GM21717 (cell line): ENCODE measurements around the gene LMX1B.

ENCODE experiments used
- ATAC-seq: cut with Tn5 transposase; IDR thresholded peaks from one replicate; pipeline ENCODE4 v1.9.1; 2021; ENCODE audit warnings: mild to moderate bottlenecking, moderate library complexity; ENCODE audit not compliant: unreplicated experiment

The LMX1B gene

DNA sequence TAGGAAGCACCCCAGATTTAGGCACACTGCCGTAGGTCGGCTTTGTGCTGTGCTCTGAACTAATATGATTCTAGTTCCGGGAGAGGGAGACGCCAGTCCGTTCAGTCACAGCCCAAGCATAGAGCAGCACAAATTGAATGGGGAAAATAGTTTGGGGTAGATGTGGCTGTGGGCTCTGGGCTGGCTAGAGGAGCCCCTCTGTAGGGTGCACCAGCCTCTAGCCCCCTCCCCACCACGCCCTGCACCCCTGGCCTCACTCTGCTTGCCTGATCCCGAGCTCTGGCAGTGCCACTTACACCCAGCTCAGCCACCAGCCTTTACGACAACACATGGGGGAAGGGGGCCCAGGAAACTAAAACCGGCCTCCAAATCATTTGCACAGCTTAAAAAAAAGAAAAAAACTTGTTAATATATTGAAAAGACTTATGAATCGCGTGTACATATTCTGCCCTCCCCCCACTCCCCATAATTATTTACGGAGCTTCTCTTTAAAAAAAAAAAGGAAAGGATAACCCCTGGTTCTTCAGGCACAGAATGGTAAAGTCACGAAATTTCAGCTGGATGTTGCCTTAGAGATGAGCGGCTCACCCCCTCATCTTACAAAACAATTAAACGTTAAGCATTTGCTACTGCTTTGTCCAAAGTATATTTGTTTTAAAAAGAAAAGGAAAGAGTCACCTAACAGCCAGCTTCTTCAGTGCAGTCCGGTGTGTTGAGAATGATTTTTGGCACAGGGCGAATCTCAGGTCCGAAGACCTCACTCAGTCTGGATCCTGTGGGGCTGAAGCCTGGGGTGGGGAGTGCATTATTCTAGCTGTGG lies 3.5 kb downstream of the LMX1B start:
- no peak for ATAC-seq

DNA sequence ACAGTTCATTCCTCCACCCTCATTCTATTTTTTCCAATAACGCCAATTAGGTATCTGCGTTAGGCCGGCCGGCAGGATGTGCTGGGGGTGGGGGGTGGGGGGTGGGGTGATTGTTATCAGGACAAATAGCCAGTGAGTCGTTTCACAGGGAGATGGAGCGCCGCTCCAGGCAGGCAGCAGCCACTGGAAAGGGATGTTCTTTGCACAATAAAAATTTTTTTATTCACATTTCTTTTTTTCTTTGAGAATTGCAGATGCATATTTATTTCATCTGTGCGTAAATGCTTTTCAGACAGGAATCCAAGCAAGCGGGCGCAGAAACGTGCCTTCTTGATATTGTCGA lies 4.1 kb downstream of the LMX1B start:
- ATAC-seq, result no peak

GRCh38 chr9:126618190-126618584 lies 4.5 kb downstream of the LMX1B start:
- ATAC-seq, result no peak

GRCh38 chr9:126618585-126619360 lies 5.0 kb downstream of the LMX1B start:
- ATAC-seq, result no peak

DNA sequence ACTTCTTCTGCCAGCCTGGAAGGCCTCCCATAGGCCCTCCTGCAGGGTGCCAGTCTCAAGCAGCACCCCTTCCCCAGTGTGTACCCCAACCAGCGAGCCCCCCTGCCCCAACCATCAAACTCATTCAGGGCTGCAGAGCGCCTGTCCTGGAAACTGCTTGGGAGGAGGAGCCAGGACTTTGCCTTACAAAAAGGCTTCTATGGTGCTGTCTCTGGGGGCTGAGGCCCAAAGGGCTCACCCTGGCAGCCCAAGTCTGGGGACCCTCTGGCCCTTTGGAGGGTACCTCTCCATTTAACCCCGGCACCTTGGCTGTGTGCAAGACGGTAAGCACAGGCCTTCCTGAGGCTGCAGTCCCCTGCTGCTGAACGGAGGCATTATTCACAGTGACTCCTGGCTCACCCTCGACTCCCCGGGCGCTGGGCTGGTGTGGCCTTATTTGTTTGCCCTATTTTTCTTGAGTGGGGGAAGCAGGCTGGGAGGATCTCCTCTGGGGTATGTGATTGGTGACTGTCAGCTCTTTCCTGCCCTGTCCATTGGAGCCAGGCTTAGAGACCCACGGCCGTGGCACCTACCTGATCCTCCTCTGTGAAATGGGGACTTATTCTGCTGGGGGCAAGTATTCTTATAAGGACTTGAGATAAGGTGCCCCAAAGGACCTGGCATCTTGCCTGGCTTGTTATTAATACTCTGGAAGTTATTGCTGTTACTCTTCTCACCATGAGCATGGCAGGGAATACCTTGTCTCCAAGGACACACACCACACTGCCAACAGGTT lies 5.8 kb downstream of the LMX1B start:
- ATAC-seq, result no peak

GRCh38 chr9:126620478-126620877 lies 6.8 kb downstream of the LMX1B start:
- no peak for ATAC-seq

GRCh38 chr9:126621061-126621918 lies 7.6 kb downstream of the LMX1B start:
- ATAC-seq, result no peak

GRCh38 chr9:126621919-126622735 lies 8.4 kb downstream of the LMX1B start:
- ATAC-seq, result no peak

DNA sequence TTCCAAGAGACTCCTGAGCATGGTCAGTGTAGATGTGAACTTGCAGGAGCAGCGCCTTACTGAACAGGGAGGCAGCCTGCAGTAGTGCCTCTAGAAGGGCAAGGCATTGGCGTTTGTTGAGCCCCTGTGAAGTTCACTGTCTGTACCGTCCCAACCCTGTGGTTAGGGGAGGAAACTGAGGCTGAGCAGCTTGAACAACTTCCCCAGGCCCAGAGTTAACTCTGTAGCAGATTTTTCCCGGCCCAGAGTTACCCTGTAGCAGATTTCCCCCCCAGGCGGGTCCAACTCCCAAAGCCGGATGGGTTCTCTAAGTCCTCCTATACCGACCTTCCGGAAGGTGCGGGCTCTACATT lies 9.6 kb downstream of the LMX1B start:
- no peak for ATAC-seq

DNA sequence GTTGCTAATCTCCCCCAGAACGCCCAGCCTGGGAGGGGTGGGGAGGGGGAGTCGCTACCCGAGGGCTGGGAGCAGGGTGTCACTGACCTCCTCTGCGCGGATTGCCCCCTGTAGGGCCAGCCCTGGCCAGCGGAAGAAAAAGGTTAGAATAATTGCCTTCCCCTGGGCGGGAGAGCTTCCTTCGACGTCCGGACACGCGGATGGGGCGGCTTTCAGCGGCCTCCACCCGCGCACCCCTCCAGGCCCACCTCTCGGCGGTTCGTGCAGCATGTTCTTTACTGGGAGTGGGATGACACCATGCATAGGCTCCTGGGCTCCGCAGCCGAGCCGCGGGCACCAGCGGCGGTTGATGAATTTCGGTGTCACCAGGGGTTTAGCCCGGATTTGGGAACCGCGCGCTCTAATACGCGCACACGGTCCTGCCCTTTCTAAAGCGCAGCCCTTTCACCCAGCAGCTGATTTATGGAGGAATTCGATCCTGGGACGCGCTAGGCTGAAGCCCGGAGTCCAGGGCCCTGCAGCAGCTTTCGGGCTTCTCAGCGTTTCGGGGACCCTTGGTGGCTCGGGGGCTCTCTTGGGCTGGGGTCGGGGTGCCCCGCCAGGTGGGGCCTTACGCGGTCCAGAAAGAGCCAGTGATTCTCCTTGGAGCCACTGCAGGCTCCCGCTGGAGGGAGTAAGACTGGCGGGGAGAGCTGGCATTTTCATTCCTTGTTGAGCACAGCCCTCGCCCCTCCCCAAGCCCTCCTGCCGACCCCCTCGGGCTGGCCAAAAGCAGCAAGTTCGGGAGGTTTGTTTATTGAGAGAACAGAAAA lies 10.1 kb downstream of the LMX1B start:
- no peak for ATAC-seq

GRCh38 chr9:126624479-126624826 lies 10.7 kb downstream of the LMX1B start:
- ATAC-seq, result no peak

DNA sequence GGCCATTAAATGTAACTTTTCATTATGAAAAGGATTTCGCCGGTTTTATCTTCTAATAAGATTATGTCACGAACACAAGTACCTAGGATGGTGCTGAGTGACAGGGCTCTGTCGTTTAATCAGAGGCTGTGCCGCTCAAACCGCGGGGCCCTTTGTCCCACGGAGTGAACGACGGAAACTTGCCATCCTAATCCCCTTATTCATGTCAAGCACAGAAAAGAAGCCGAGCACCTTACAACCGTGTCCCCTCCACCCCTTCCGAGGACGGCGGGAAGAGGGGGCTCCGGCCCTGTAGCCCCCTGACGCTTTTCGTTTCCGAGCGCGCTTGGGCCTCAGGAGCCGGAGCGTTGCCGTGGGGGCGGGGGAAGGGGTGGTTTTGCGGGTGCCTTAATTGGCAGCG lies 11.2 kb downstream of the LMX1B start:
- no peak for ATAC-seq

- no peak for ATAC-seq
Observed at GRCh38 chr9:126625329-126626126, 11.8 kb downstream of the LMX1B start.

DNA sequence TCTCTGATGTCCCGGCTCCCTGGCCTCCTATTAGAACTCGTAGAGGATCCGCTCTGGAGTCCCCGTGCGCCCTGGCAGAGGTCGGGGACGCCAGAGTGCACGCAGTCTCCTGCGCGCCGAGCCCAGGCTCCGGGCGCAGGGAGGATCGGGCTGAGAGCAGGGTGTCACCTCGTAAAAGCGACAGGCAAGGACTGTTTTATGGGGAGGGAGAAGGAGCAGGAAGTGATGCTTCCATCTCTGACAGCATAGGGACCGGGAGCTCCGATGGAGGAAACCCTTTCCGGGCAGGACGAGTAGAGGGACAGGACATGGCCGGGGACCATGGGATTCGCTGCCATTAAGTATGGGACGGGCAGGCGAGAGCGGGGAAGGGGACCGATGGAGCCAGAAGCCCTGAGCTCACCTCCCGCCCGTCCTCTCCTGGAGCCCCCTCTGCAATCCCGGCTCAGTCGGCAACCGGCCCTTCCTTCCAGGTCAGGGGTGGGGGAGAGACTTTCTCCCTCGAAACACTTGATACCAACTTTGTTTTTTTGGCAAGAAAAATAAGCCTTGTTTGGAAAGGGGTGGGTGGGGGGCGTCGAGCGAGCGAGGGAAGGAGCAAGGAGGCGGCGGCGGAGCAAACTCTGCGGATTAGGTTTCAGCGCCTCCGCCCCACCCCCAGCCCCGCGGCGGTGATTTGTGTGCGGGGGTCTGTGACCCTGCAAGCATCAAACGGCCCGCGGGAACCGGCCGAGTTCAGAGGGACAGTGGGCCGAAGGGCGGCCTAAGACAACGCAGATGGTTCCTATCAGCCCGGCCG lies 12.6 kb downstream of the LMX1B start:
- no peak for ATAC-seq

- ATAC-seq, result no peak
Observed at GRCh38 chr9:126626926-126627233, 13.2 kb downstream of the LMX1B start.

GRCh38 chr9:126628146-126628545 lies 14.4 kb downstream of the LMX1B start:
- ATAC-seq, result no peak

- ATAC-seq, result no peak
Observed at GRCh38 chr9:126628969-126629674, 15.4 kb downstream of the LMX1B start.
